MM.1S (cell line): ENCODE results near the gene ATP9A.

Source experiments
- DNase-seq: peaks from one replicate; pipeline ENCODE4 v3.0.0-alpha.2; 2015
- H2AFZ ChIP-seq: fragments of 300-600 bp; sonication (generic); 2 replicates; pipeline ENCODE4 v1.6.0; 2016; ENCODE audit warnings: antibody characterized with exemption, low read length
- H3F3A ChIP-seq: fragments of 300-600 bp; sonication (generic); 2 replicates; pipeline ENCODE4 v1.6.1; 2016; ENCODE audit warnings: mild to moderate bottlenecking, antibody characterized with exemption, low read length, moderate library complexity, mixed read lengths; ENCODE audit not compliant: insufficient read depth
- H3K27ac ChIP-seq: fragments of 300-600 bp; sonication (generic); 2 replicates; pipeline ENCODE4 v1.5.1; 2016; ENCODE audit warnings: mild to moderate bottlenecking, low read length
- H3K27me3 ChIP-seq: fragments of 300-600 bp; sonication (generic); replicated peaks from 2 replicates; pipeline ENCODE4 v1.6.0; 2016; ENCODE audit warnings: low read length; ENCODE audit not compliant: insufficient read depth
- H3K36me3 ChIP-seq: fragments of 300-600 bp; sonication (generic); replicated peaks from 2 replicates; pipeline ENCODE4 v1.6.1; 2016; ENCODE audit warnings: mild to moderate bottlenecking, low read length, mixed read lengths; ENCODE audit not compliant: insufficient read depth
- H3K4me1 ChIP-seq: fragments of 300-600 bp; sonication (generic); 2 replicates; pipeline ENCODE4 v1.6.1; 2016; ENCODE audit warnings: low read length, mixed read lengths
- H3K4me2 ChIP-seq: fragments of 300-600 bp; sonication (generic); 2 replicates; pipeline ENCODE4 v1.6.0; 2016; ENCODE audit warnings: low read depth, low read length
- H3K4me3 ChIP-seq: fragments of 300-600 bp; sonication (generic); 2 replicates; pipeline ENCODE4 v1.5.1; 2016; ENCODE audit warnings: low read length, mixed read lengths
- H3K79me2 ChIP-seq: fragments of 300-600 bp; sonication (generic); 2 replicates; pipeline ENCODE4 v1.6.1; 2016; ENCODE audit warnings: mixed run types, low read length, mixed read lengths
- H3K9ac ChIP-seq: fragments of 300-600 bp; sonication (generic); 2 replicates; pipeline ENCODE4 v1.6.1; 2016; ENCODE audit warnings: low read length, mixed read lengths
- H3K9me2 ChIP-seq: fragments of 300-600 bp; sonication (generic); replicated peaks from 2 replicates; pipeline ENCODE4 v1.6.1; 2016; ENCODE audit warnings: mild to moderate bottlenecking, low read length, mixed read lengths; ENCODE audit not compliant: insufficient read depth
- H3K9me3 ChIP-seq: fragments of 300-600 bp; sonication (generic); replicated peaks from 2 replicates; pipeline ENCODE4 v1.6.1; 2016; ENCODE audit warnings: mild to moderate bottlenecking, low read length, mixed read lengths; ENCODE audit not compliant: insufficient read depth
- H4K20me1 ChIP-seq: fragments of 300-600 bp; sonication (generic); 2 replicates; pipeline ENCODE4 v1.6.1; 2016; ENCODE audit warnings: mild to moderate bottlenecking, low read length, moderate library complexity, mixed read lengths; ENCODE audit not compliant: insufficient read depth
- EZH2 ChIP-seq: fragments of 300-600 bp; sonication (generic); optimal IDR thresholded peaks from 2 replicates; pipeline ENCODE3; 2017; ENCODE audit warnings: low read depth, mild to moderate bottlenecking, antibody characterized with exemption, low read length, mixed read lengths
- EZH2phosphoT487 ChIP-seq: fragments of 300-600 bp; sonication (generic); IDR thresholded peaks from 2 replicates; pipeline ENCODE4 v1.6.1; 2018; ENCODE audit warnings: antibody characterized with exemption, low read length
- TF ChIP-seq, protein P1 (sequence below): fragments of 300-600 bp; sonication (generic); IDR thresholded peaks from 2 replicates; pipeline ENCODE4 v1.5.1; 2016; ENCODE audit warnings: antibody characterized with exemption, low read length, mixed read lengths

ATP9A gene

DNA sequence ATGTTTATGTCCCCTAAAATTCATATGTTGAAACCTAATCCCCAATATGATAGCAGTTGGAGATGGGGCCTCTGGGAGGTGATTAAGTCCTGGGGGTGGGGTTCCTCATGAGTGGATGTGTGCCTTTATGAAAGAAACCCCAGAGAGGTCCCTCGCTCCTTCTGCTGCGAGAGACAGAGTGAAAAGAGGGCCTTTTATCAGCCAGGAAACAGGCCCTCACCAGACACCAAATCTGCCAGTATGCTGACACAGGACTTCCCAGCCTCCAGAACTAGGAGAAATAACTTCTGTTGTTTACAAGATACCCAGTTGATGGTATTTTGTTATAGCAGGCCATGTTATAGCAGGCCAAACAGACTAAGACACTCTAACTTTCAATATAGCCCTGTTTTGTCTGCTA is 124.8 kb downstream of the ATP9A start:
- Histone ChIP-seq H3F3A (no peaks in the 10 kb centered on the region), H2AFZ (no peak overlapping the region), H3K4me1 (no peaks in the 10 kb centered on the region), H3K27me3 (no peaks in the 10 kb centered on the region), H3K4me2 (no peak overlapping the region), H3K79me2 (no peaks in the 10 kb centered on the region), H3K36me3 (no peaks in the 10 kb centered on the region), H3K9ac (no peak overlapping the region), H3K9me3 (no peaks in the 10 kb centered on the region), H3K4me3 (no peak overlapping the region), H3K9me2 (no peaks in the 10 kb centered on the region), H3K27ac (no peak overlapping the region), H4K20me1 (no peaks in the 10 kb centered on the region)
- DNase-seq, result no peak
- TF ChIP-seq, protein P1, sequence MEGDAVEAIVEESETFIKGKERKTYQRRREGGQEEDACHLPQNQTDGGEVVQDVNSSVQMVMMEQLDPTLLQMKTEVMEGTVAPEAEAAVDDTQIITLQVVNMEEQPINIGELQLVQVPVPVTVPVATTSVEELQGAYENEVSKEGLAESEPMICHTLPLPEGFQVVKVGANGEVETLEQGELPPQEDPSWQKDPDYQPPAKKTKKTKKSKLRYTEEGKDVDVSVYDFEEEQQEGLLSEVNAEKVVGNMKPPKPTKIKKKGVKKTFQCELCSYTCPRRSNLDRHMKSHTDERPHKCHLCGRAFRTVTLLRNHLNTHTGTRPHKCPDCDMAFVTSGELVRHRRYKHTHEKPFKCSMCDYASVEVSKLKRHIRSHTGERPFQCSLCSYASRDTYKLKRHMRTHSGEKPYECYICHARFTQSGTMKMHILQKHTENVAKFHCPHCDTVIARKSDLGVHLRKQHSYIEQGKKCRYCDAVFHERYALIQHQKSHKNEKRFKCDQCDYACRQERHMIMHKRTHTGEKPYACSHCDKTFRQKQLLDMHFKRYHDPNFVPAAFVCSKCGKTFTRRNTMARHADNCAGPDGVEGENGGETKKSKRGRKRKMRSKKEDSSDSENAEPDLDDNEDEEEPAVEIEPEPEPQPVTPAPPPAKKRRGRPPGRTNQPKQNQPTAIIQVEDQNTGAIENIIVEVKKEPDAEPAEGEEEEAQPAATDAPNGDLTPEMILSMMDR, result no peak
- TF ChIP-seq EZH2phosphoT487, result no peak
- no peak for TF ChIP-seq EZH2

DNA sequence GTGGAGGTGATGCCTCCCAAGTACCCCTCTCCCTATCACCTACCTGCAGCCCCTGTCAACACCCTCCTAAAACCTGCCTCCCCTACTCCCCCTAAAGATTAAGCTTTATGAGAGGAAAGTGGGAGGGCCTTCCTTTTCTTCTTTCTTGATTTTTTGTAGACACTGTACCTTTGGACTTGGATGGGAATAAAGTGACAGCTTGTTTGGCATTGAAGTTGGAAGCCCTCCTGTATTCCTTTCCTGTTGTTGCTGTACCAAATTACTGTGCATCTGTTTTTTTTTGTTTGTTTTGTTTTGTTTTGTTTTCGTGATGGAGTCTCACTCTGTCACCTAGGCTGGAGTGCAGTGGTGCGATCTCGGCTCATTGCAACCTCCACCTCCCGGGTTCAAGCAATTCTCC is 126.3 kb downstream of the ATP9A start:
- H3K36me3 ChIP-seq, result no peaks in the 10 kb centered on the region
- H3K79me2 ChIP-seq, result no peaks in the 10 kb centered on the region
- no peaks in the 10 kb centered on the region for H3K9me2 ChIP-seq
- no peaks in the 10 kb centered on the region for H3F3A ChIP-seq
- TF ChIP-seq EZH2, result no peak
- TF ChIP-seq EZH2phosphoT487, result no peak
- TF ChIP-seq, protein P1, result no peak
- H3K9me3 ChIP-seq, result no peaks in the 10 kb centered on the region
- no peak overlapping the region for H2AFZ ChIP-seq
- no peak overlapping the region for H3K4me2 ChIP-seq
- H3K4me3 ChIP-seq, result no peak overlapping the region
- no peaks in the 10 kb centered on the region for H3K27me3 ChIP-seq
- DNase-seq, result no peak
- H3K4me1 ChIP-seq, result no peaks in the 10 kb centered on the region
- no peaks in the 10 kb centered on the region for H4K20me1 ChIP-seq
- H3K9ac ChIP-seq, result no peak overlapping the region
- no peak overlapping the region for H3K27ac ChIP-seq

GRCh38 chr20:51640743-51641142 is 127.4 kb downstream of the ATP9A start:
- Histone ChIP-seq H4K20me1 (no peaks in the 10 kb centered on the region), H3K79me2 (no peaks in the 10 kb centered on the region), H3K4me2 (no peak overlapping the region), H3K36me3 (no peaks in the 10 kb centered on the region), H3K27me3 (no peaks in the 10 kb centered on the region), H3K27ac (no peak overlapping the region), H3F3A (no peaks in the 10 kb centered on the region), H3K9me3 (no peaks in the 10 kb centered on the region), H3K4me1 (no peaks in the 10 kb centered on the region), H3K9me2 (no peaks in the 10 kb centered on the region), H3K9ac (no peak overlapping the region), H3K4me3 (no peak overlapping the region), H2AFZ (no peak overlapping the region)
- DNase-seq, result no peak
- TF ChIP-seq EZH2phosphoT487 (no peak), EZH2 (no peak)
- TF ChIP-seq, protein P1, result no peak
